ENCODE data around the gene PTGER2. TPM values are rescaled to one million over a fixed set of nuclear protein-coding genes. Genes with fewer than 3 reads are reported as not detected.

PTGER2 gene
- total RNA-seq, 6 experiments from 2014 or later: 0.28 to 0.73 (median 0.37) TPM

DNA sequence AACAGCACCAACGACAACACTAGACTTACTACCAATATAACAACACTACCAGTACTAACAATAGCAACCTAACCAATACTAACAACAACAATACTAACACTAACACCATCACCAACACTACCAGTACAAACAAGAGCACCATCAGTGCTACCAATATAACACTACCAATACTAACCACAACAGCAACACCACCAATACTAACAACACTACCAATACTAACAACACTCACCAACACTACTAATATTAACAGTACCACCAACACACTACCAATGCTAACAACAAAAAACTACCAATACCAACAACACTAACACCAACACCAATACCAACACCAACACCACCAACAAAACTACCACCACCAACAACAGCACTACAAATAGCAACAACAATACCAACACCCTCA is 25.1 kb downstream of the PTGER2 start:
- H3K9me3 Mint-ChIP-seq: no peaks in the 10 kb centered on the region
- peaks cover 29% of the 10 kb centered on the region for H3K4me1 Mint-ChIP-seq (ENCODE audit: low read depth)
- H3K36me3 Mint-ChIP-seq (ENCODE audit: low read depth): no peaks in the 10 kb centered on the region
- H3K27ac Mint-ChIP-seq: no peak overlapping the region
- DNase-seq: no peak
- TF ChIP-seq, protein P1, sequence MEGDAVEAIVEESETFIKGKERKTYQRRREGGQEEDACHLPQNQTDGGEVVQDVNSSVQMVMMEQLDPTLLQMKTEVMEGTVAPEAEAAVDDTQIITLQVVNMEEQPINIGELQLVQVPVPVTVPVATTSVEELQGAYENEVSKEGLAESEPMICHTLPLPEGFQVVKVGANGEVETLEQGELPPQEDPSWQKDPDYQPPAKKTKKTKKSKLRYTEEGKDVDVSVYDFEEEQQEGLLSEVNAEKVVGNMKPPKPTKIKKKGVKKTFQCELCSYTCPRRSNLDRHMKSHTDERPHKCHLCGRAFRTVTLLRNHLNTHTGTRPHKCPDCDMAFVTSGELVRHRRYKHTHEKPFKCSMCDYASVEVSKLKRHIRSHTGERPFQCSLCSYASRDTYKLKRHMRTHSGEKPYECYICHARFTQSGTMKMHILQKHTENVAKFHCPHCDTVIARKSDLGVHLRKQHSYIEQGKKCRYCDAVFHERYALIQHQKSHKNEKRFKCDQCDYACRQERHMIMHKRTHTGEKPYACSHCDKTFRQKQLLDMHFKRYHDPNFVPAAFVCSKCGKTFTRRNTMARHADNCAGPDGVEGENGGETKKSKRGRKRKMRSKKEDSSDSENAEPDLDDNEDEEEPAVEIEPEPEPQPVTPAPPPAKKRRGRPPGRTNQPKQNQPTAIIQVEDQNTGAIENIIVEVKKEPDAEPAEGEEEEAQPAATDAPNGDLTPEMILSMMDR (IDR thresholded peaks at IDR 0.05): no peak
- H3K4me3 Mint-ChIP-seq: no peak overlapping the region
- H3K27me3 Mint-ChIP-seq (ENCODE audit: insufficient read depth): no peaks in the 10 kb centered on the region; the same call in 1 of the 2 replicates

DNA sequence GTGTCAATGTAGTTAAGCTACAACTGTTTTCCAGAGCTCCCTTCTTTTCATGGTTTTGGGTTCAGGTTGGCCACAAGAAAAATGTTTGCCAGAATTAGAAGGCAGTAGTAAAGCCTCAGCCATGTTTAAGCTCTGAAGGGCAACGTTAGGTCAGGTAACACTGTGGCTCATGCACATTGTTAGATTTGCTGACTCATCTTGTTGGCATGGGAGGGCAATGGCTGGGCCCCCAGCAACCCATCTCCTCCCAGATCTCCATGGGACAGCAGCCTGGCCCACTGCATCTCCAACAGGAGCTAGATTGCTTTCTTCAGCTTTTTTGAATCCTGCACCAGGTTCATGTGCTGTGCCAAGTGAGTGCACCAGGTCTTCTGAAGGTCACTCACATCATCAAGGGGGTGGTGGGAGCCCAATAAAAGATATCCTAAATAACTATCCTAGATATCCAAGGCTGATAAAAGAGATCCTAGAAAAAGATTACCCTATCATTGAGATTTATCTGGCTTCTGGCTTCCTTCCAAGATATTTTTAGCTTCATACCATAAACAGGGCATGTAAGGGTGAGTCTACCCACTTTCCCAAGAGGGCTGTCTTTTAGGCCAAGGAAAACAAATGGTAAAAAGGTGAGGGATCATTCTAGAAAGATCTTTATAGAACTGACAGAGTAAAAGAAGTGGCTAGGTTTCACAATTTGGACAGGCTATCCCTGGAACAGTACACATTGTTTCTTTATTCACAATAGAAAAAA is 28.9 kb downstream of the PTGER2 start:
- peak overlapping the region; percentile 39 for H3K4me3 Mint-ChIP-seq
- TF ChIP-seq, protein P1 (IDR thresholded peaks at IDR 0.05): no peak
- H3K27ac Mint-ChIP-seq: peak overlapping the region; percentile 57; the same call in 1 of the 2 replicates
- peaks cover 7% of the 10 kb centered on the region; the same call in 1 of the 2 replicates for H3K36me3 Mint-ChIP-seq (ENCODE audit: low read depth)
- peaks cover 17% of the 10 kb centered on the region for H3K4me1 Mint-ChIP-seq (ENCODE audit: low read depth)
- H3K27me3 Mint-ChIP-seq (ENCODE audit: insufficient read depth): no peaks in the 10 kb centered on the region; the same call in 1 of the 2 replicates
- no peaks in the 10 kb centered on the region for H3K9me3 Mint-ChIP-seq
- peak; percentile 43 for DNase-seq

DNA sequence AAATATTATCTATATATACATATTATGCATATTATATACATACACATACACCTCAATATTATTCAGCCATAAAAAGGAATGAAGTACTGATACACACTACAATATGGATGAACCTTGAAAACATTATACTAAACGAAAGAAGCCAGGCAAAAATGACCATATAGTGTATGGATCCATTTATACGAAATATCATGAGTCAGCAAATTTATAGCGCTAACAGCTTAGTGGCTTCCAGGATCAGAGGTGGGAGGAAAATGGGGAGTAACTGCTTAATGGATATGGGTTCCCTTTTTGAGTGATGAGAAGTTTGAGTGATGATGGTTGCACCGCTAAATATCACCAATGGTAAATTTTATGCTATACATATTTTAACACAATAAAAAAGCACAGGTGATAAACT is 32.7 kb downstream of the PTGER2 start:
- TF ChIP-seq, protein P1 (IDR thresholded peaks at IDR 0.05): no peak
- H3K27me3 Mint-ChIP-seq (ENCODE audit: insufficient read depth): no peaks in the 10 kb centered on the region
- DNase-seq: no peak
- H3K9me3 Mint-ChIP-seq: no peaks in the 10 kb centered on the region
- peaks cover 55% of the 10 kb centered on the region for H3K4me1 Mint-ChIP-seq (ENCODE audit: low read depth)
- H3K27ac Mint-ChIP-seq: no peak overlapping the region
- no peak overlapping the region for H3K4me3 Mint-ChIP-seq
- H3K36me3 Mint-ChIP-seq (ENCODE audit: low read depth): peaks cover 11% of the 10 kb centered on the region; the same call in 1 of the 2 replicates

DNA sequence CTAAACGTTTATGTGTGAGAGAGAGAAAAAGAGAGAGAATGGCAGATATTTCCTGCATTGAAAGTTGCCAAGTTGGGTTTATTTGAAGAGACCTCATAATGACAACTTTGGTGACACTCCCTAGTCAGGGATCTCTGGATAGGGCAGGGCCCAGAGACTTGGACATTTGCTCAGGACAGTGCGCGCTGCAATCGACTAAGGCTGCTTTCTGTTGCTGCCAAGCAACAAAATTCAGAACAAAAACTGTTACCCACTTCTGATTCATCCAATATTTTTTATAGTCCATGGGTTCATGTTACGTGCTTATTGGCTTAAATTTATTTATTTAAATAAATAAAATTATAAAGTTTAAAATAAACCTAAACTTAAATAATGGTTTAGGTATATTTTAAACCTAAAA is 34.2 kb downstream of the PTGER2 start:
- H3K27ac Mint-ChIP-seq: peak overlapping the region; percentile 61
- no peaks in the 10 kb centered on the region for H3K9me3 Mint-ChIP-seq
- no peaks in the 10 kb centered on the region for H3K27me3 Mint-ChIP-seq (ENCODE audit: insufficient read depth)
- H3K36me3 Mint-ChIP-seq (ENCODE audit: low read depth): peaks cover 11% of the 10 kb centered on the region; the same call in 1 of the 2 replicates
- DNase-seq: no peak
- peaks cover 58% of the 10 kb centered on the region for H3K4me1 Mint-ChIP-seq (ENCODE audit: low read depth)
- H3K4me3 Mint-ChIP-seq: no peak overlapping the region
- TF ChIP-seq, protein P1 (IDR thresholded peaks at IDR 0.05): no peak

DNA sequence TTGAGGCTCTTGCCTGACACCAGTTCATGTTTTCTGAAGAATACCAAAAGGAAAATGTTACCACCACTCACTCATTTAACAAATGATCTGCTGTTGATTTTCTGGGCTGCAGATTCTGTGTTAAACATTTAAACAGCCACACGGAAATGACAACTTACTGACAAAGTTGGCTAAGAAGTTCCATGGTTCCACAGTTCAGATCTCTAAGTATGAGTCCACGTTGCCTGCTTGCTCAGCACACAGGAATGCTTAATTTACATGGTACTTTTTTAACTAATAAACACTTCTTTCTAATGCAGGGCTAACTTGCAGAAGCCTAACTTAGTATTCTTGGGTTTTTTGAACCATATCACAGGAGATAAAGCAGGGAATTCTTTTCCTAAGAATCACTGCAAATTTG is 34.7 kb downstream of the PTGER2 start:
- TF ChIP-seq, protein P1 (IDR thresholded peaks at IDR 0.05): no peak
- Mint-ChIP-seq H3K4me3 (peak overlapping the region; percentile 32; the same call in 1 of the 2 replicates), H3K27ac (peak overlapping the region; percentile 83), H3K9me3 (no peaks in the 10 kb centered on the region), H3K4me1 (ENCODE audit: low read depth) (peaks cover 54% of the 10 kb centered on the region), H3K27me3 (ENCODE audit: insufficient read depth) (no peaks in the 10 kb centered on the region), H3K36me3 (ENCODE audit: low read depth) (peaks cover 11% of the 10 kb centered on the region; the same call in 1 of the 2 replicates)
- peak; percentile 37 for DNase-seq

Data from HFFc6 (cell line).